GM12873 (cell line): Measurements from ENCODE around the gene FRMD8.

Experiments used
- TF ChIP-seq, protein P1 (sequence below): IDR thresholded peaks from 2 replicates; pipeline ENCODE4 v1.5.1; 2012; ENCODE audit warnings: low read depth, mild to moderate bottlenecking, moderate library complexity, low read length, control low read depth; ENCODE audit not compliant: insufficient read depth; ENCODE audit errors: missing control alignments

FRMD8 gene

DNA sequence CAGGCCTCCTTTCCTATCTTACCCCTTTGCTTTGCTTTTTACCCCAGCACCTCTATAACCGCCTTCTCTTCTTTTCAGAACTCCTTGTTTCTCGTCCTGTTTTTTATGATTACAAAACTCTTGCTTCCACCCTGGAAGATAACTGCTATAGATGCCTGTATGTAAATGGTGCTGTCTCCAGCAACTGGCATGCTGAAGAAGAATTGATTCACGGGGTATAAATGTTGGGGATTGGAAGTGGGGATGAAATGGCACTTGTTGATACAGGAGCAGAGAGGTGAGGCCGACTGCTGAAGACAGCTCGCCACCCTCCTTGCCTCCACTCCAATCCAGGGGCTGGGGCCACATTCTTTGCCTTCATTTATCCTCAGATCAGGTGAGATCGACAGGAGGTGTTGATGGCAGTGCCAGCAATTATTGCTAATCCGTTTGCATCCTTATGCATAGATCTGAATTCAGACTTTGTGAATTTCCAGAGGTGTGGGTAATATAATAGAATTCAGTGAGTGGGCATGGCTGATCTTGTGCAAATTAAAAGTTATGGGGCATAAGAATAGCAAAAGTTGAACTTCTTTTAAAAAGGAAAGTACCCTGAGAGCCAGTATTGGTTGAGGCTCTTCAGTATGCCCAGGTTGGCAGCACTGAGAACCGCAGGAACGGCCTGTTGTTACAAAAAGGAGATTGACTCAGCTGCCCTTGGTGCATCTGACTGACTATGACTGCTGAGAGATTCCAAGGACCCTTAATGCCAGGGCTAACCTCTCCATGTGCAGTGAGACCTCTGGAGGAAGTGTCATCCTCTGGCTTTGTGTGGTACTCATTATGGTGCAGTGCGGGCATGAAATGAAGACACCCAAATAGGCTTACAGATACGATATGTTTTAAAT is 41.5 kb downstream of the FRMD8 start:
- TF ChIP-seq, protein P1, sequence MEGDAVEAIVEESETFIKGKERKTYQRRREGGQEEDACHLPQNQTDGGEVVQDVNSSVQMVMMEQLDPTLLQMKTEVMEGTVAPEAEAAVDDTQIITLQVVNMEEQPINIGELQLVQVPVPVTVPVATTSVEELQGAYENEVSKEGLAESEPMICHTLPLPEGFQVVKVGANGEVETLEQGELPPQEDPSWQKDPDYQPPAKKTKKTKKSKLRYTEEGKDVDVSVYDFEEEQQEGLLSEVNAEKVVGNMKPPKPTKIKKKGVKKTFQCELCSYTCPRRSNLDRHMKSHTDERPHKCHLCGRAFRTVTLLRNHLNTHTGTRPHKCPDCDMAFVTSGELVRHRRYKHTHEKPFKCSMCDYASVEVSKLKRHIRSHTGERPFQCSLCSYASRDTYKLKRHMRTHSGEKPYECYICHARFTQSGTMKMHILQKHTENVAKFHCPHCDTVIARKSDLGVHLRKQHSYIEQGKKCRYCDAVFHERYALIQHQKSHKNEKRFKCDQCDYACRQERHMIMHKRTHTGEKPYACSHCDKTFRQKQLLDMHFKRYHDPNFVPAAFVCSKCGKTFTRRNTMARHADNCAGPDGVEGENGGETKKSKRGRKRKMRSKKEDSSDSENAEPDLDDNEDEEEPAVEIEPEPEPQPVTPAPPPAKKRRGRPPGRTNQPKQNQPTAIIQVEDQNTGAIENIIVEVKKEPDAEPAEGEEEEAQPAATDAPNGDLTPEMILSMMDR: no peak

DNA sequence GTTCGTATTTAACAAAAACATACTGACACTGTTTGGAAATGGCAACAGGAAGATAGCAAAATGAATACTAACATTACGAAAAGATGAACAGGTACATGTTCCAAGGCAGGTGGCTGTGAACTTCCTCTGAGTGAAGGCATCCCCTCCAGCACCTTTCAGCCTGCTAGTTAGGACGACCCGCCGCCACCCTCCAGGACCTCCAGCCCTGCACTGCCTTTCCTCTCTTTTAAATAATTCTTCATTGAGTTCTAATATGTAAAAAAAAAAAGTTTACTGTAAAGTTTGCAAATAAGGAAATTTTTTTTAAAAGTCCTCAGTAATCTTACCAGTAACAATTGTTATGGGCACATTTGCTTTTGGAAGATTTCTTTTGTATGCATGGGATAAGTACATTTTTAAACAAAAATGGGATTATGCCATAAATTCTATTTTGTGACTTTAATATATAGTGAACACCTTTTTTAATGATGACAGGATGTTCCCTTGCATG is 42.2 kb downstream of the FRMD8 start:
- TF ChIP-seq, protein P1: no peak

DNA sequence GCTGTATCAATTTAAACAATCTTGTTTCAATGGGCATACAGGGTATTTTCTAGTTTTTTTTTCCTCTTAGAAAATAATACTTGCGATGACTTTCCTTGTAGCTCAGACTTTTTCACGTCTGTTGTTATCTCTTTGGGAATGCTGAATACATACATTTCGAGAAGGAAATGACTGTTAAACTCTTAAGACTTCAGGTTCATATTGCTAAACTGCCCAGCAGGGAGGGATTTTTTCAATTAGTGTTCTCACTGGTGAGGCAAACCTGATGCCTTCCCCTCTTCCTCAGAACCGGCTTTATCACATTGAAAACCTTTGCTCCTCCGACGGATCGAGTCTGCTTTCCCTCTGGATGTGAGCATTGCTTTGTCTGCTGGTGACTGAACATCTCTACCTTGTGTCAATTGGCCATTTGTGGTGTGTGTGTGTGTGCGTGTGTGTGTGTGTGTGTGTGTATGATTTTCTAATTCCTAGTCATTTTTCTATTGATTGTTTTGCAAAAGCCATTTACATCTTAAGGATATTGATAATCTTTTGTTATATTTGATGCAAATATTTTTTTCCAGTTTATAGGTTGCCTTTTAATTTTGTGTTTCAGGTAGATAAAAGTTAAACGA is 42.7 kb downstream of the FRMD8 start:
- TF ChIP-seq, protein P1: no peak

DNA sequence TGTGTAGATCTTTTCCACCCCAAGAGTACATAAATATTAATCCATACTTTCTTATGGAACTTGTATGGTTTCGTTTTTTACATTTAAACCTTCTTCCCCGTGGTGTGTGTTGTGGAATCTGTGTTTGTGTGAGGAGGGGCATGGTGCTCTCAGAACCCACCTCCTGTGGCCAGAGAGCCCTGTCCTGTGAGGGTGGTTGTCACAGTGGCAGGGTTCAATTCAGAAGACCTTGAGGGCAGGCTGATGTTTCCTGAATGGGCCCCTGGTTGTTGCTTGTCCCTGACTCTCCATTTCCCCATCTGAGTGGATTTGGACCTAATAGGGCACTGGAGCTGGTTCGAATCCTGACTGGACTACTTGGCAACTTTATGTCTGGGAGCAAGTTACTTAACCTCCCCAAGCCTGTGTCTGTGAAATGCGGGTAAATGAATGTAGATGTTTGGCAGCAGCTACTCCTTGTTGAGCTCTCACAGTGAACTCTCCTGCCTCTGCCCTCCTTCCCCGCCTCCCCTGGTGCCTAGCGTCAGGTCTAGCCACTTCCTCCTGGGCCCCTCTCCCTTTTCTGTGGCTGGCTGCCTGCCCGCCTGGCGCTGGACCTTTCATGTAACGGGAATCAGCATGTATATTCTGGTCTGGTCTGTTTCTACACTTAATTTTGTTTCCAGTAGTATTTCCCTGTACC is 43.4 kb downstream of the FRMD8 start:
- TF ChIP-seq, protein P1: no peak

DNA sequence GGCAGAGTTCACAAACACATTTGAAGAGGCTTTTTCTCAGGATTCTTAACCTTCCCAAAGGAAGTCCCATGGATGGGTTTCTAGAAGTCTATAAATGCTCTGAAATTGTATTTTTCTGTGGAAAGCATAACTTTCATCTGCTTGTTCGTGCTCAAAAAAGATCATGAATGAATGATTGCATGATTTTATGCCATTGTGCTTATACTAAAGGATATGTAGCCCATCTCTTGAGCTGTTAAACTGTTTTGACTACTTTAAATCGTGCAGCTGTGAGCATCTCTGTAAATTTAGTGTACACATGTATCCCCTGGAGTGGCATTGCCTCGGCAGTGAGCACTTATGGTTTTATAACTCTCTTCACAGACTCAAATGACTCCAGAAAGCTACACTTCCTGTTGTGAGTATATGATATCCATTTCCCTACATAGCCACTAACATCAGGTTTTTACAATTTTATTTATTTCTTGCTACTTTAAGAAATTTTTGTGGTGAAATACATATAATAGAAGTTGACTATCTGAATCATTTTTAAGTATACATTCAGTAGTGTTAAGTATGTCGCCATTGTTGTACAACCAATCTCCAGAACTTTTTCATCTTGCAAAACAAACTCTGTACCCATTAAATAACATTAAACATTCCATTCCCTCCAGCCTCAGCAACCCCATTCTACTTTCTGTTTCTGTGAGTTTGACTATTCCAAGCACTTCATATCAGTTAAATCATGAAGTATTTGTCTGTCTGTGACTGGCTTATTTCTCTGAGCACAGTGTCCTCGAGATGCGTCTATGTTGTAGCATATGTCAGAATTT is 44.2 kb downstream of the FRMD8 start:
- TF ChIP-seq, protein P1: no peak

DNA sequence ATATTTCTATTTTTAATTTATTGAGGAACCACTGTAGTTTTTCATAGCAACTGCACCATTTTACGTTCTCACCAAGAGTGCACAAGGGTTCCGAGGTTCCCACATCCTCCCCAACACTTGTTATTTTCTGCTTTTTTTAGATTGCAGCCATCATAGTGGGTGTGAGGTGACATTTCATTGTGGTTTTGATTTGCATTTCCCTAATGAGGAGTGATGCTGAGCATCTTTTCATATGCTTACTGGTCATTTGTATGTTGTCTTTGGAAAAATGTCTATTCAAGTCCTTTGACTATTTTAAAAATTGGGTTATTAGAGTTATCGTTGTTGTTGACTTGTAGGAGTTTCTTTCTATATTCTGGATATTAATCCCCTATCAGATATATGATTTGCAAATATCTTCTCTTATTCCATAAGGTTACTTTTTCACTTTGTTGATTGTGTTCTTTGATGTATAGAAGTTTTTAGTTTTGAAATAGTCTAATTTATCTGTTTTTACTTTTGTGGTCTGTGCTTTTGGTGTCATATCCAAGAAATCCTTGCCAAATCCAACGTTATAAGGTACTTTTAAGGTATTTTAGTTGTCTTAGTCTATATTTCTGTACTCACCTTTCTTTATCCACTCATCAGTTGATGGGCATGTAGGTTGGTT is 45.1 kb downstream of the FRMD8 start:
- TF ChIP-seq, protein P1: no peak
